ENCODE data around the gene ABCE1.
"Not testable (repeated sequence)": the region's sequence is repeated elsewhere in the genome, so short reads cannot be mapped to it uniquely, and the experiment has no call there.

ABCE1 gene

GRCh38 chr4:145125396-145125795 lies 27.3 kb downstream of the ABCE1 start:
- ChIA-PET CTCF (interaction anchor here (0.9 to 2.5 kb wide), 5 partner anchors 10 to 484 kb away, joined by 3 to 6 read pairs (median 3); no protein-coding TSS in a partner anchor), POLR2A (no interaction called here)
- DNase-seq (ENCODE audit: extremely low spot score) = no peak
- TF ChIP-seq, protein P1, sequence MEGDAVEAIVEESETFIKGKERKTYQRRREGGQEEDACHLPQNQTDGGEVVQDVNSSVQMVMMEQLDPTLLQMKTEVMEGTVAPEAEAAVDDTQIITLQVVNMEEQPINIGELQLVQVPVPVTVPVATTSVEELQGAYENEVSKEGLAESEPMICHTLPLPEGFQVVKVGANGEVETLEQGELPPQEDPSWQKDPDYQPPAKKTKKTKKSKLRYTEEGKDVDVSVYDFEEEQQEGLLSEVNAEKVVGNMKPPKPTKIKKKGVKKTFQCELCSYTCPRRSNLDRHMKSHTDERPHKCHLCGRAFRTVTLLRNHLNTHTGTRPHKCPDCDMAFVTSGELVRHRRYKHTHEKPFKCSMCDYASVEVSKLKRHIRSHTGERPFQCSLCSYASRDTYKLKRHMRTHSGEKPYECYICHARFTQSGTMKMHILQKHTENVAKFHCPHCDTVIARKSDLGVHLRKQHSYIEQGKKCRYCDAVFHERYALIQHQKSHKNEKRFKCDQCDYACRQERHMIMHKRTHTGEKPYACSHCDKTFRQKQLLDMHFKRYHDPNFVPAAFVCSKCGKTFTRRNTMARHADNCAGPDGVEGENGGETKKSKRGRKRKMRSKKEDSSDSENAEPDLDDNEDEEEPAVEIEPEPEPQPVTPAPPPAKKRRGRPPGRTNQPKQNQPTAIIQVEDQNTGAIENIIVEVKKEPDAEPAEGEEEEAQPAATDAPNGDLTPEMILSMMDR (IDR thresholded peaks at IDR 0.05; ENCODE audit: control extremely low read depth, extremely low read depth, low read depth, missing control alignments) = no peak

DNA sequence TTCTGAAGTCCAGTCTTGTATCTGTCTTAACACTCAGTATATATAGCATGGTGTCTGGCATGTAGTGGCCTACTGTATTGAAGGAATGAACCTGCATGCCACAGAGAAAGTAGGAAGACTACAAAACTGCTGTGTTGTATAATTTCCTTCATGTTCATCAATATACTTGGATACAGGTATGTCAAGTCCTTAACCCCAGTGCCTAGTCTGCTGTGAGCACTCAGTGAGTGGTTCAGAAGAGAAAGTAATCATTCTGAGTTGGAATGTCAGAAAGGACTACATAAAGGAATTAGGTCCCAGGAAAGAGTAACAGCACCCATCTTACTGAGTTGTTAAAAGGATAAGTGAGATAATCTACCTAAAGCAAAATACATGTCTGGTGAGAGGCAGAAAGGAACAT lies 32.0 kb downstream of the ABCE1 start:
- ChIA-PET CTCF (no interaction called here), POLR2A (no interaction called here)
- TF ChIP-seq, protein P1 (IDR thresholded peaks at IDR 0.05; ENCODE audit: control extremely low read depth, extremely low read depth, low read depth, missing control alignments) = no peak
- DNase-seq (ENCODE audit: extremely low spot score) = no peak

DNA sequence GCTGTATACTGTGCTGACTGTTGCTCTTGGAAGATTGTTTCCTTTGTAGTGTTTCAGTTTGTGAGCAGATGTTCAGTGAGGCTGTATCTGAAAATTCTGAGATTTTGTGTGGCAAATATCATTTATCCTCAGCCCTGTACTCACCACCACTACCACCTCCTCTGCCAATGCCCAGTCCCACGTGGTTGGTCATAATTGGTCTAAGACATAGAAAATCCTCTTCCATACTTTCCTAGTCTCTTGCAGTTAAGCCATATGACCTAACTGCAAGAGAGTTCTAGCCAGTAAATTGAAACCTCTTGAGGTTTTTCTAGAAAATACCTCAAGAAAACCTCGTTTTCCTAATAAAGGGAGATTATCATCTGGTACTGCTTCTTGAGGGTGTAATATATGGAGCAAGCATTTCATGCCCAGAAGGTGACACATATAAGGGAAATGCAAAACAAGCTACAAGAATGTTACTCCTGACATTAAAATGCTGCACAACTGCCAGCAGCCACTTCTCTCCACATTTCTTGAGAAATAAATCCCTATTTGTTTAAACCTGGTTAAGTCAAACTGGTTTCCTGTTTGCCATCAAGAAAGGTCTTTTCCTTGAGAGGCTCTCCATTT lies 32.8 kb downstream of the ABCE1 start:
- CTCF ChIA-PET = no interaction called here
- DNase-seq (ENCODE audit: extremely low spot score) = no peak

DNA sequence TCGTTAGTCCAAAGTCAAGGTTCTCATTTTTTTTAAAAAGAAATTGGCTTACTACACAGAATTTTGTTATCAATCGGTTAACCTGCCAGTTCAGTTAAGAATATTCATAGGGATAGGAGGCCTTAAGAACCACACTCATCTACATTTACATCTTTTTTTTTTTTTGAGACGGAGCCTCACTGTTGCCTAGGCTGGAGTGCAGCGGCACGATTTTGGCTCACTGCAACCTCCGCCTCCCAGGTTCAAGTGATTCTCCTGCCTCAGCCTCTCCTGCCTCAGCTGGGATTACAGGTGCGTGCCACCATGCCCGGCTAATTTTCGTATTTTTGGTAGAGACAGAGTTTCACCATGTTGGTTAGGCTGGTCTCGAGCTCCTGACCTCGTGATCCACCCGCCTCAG lies 33.7 kb downstream of the ABCE1 start:
- ChIA-PET CTCF (interaction anchor here (0.9 to 1.5 kb wide), 2 partner anchors 12 to 30 kb away, joined by 4 read pairs; no protein-coding TSS in a partner anchor), POLR2A (no interaction called here)
- DNase-seq (ENCODE audit: extremely low spot score) = no peak
- TF ChIP-seq, protein P1 (IDR thresholded peaks at IDR 0.05; ENCODE audit: control extremely low read depth, extremely low read depth, low read depth, missing control alignments) = no peak

More for the DNA sequence above, 32.8 kb downstream of the ABCE1 start:
- TF ChIP-seq, protein P1 (IDR thresholded peaks at IDR 0.05; ENCODE audit: control extremely low read depth, extremely low read depth, low read depth, missing control alignments) = no peak
- POLR2A ChIA-PET = no interaction called here

DNA sequence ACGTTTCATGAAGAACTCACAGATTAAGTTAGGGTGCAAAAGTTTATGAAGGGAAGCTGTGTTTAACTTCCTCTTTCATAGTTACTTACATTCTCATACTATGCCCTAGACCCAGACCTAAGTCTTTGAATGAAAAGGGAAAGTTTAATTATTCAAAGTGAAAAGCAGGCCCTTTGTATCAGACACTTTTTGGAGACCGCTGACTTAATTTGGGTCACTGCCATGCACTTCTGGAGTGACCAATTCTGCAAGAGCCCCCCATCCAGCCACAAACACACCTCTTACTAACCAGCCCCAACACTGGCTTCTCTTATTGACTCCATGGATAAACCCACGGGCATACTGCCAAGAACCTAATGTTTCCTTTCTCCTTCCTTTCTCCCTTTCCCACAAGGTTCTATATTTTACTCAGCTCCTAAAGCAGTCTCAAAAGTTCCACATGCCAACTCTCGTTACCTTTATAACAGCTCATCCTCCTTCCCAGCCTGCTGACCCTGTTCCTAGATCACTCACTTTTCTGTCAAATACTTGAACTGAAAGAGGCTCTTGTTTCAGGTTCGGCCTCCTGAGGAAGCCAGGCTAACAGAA lies 34.5 kb downstream of the ABCE1 start:
- DNase-seq (ENCODE audit: extremely low spot score) = peak; percentile 52
- TF ChIP-seq, protein P1 (IDR thresholded peaks at IDR 0.05; ENCODE audit: control extremely low read depth, extremely low read depth, low read depth, missing control alignments) = no peak
- CTCF ChIA-PET = interaction anchor here (0.9 to 1.6 kb wide), 5 partner anchors 9 to 484 kb away, joined by 3 to 4 read pairs (median 4); no protein-coding TSS in a partner anchor
- POLR2A ChIA-PET = interaction anchor here (0.9 kb wide), 1 partner anchor 33 kb away, joined by 3 read pairs; no protein-coding TSS in a partner anchor

- peak; percentile 16 for DNase-seq (ENCODE audit: extremely low spot score)
- POLR2A ChIA-PET, CTCF ChIA-PET: not testable (repeated sequence)
These were observed 38.1 kb downstream of the ABCE1 start for GRCh38 chr4:145136219-145136618.

- CTCF ChIA-PET = interaction anchor here (0.9 to 1.5 kb wide), 5 partner anchors 11 to 461 kb away, joined by 3 to 4 read pairs (median 3); no protein-coding TSS in a partner anchor
These were observed 50.9 kb downstream of the ABCE1 start for GRCh38 chr4:145148980-145149379.

More at GRCh38 chr4:145148980-145149379, 50.9 kb downstream of the ABCE1 start:
- TF ChIP-seq, protein P1 (IDR thresholded peaks at IDR 0.05; ENCODE audit: control extremely low read depth, extremely low read depth, low read depth, missing control alignments) = no peak
- DNase-seq (ENCODE audit: extremely low spot score) = no peak
- POLR2A ChIA-PET = no interaction called here

Data from GM10248 (cell line).